ENCODE data around the gene ASXL3.

Gene ASXL3

DNA sequence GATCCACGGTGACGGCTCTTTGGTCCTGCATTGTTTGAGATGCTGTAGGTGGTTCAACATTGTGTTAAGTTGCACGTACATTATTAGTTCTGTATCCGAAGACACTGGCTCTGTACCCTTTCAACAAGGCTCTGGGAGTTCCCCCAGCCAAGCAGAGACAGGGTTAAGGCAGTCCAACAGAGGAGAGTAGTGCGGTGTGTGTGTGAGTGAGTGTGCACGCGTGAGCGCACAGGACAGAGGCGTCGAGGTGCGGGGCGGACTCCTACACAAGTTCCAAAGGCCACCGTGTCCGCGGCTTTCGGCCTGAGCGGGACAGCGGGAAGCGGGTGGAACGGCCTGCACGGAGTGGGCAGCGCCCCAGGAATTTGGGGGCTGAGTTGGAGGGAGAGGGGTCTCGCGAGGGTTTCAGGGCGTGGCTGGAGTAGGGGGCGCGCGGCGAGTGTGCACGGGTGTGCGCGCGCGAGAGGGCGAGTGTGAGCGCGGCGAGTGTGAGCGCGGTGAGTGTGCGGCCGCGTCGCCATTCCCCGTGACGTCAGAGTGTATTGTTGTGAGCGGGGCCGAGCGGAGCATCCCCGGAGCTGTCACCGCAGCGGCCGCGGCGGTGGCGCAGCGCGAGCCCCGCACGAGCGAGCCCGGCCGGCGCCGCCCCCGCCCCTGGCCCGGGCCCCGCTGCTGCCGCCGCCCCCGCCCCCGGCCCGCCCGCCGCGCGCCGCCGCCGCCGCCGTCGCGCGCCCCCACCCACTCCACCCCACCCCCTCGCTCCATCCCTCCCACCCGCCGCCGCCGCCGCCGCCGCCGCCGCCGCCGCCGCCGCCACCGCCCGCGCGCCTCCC, at the start of gene ASXL3:
Gene ASXL3 (plus strand): TSS at position 535 of the 833 bp plus-strand sequence. CDS start 413 bp downstream, outside the sequence.
- in situ Hi-C loops (cut with MboI; ENCODE audit: low sequenced_read_pairs), result no loop called here

DNA sequence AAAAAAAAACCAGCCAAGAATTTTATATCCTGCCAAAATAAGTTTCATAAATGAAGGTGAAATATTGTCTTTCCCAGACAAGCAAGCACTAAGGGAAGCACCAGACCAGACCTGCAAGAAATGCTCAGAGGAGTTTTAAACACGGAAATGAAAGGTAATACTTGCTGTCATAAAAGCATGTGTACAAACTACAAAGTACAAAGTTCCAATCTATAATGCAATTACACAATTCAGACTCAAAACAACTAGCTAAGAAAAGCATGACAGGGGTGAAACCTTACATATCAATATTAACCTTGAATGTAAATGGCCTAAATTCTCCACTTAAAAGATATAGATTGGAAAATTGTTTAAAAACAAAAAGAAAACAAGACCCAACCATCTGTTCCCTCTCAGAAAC, 45.0 kb upstream of the ASXL3 start:
- in situ Hi-C loops (cut with MboI; ENCODE audit: low sequenced_read_pairs), result no loop called here

DNA sequence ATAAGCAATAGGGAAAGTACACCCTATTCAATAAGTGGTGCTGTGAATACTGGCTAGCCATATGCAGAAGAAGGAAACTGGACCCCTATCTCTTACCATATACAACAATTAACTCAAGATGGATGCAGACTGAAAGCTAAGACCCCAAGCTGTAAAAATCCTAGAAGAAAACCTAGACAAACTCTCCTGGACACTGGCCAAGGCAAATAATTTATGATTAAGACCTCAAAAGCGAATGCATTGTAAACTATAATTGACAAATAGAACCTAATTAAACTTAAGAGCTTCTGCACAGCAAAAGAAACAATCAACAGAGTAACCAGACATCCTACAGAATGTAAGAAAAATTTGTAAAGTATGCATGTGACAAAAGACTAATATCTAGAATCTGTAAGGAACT, 41.1 kb upstream of the ASXL3 start:
- in situ Hi-C loops (cut with MboI; ENCODE audit: low sequenced_read_pairs), result no loop called here

DNA sequence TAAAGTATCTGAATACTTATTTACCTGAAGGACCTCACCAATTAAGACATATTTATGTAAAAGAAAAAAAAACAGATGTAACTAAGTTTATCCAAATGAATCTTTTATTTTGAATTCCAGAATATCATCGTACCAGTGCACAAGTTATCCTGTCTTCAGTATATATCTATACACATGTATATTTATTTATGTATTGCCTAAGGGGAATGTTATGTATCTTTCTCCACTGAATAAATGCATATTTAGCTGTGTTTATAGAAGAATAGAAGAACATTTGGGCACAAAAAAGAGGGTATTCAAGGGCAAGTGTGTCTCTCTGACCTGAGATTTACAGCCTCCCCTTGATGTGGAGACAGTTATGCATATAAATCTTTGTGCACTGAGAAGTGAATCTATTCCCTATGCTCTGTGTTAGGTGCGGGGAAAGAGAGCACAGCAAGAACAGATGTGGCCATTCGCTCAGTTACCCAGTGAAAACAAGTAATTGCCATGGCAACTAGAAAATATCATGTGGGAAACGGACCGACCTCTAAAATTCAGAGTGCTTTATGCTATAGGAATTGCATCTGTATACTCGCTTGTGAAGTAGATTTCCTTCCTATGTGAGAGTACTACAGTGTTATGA, 39.5 kb upstream of the ASXL3 start:
- in situ Hi-C loops (cut with MboI; ENCODE audit: low sequenced_read_pairs), result no loop called here

DNA sequence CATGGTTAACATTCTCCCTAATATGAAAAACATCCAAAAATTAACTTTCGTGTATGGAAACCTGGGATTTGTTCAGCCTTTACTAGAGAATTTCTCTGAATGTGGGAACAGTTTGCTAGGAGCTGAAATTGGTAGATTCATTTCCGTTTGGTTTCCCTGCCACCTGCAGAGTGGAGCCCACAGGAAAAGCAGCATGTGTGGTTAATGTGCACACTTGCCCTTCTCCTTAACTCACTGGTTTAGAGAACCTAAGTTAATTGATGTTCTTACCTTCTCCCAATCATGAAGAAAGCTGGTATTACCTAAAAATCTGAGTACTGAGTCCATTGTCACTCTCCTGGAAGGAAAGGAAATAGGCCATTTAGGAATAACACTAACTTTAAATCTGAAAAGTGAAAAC, 37.6 kb upstream of the ASXL3 start:
- in situ Hi-C loops (cut with MboI; ENCODE audit: low sequenced_read_pairs), result no loop called here

DNA sequence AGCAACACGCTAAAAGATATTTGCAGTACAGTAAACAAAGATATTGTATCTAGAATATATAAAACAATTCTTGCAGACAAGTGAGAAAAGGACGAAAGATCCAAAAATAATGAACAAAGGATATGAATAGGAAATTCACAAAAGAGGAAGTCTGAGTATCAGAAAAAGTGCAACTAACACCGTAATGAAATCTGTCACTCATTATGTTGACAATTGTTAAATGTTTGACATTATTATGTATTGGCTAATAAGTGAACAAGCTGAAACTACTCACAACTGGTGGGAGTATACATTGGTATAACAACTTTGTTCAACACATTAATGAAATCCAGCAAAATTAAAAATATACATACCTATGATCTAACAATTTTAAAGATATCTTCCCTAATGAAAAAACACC, 36.7 kb upstream of the ASXL3 start:
- in situ Hi-C loops (cut with MboI; ENCODE audit: low sequenced_read_pairs), result no loop called here

DNA sequence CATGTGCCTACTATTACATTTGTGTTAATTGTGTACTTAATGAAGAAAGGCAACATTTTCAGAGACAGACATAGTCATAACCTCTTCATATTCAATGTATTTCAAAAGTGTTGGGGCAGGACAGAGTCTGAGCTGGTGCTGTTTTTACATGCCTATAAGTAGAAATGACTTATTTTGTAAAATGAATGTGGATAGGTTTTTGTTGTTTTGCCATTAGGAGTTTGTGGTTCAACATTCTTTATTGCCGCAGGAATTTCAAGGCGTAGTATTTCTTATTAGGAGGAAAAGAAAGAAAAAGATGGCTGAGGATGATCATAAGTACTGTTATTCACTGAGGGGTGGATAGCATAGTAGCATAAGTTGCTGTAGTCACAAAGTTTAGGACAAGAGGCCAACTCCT, 21.2 kb upstream of the ASXL3 start:
- in situ Hi-C loops (cut with MboI; ENCODE audit: low sequenced_read_pairs), result no loop called here

DNA sequence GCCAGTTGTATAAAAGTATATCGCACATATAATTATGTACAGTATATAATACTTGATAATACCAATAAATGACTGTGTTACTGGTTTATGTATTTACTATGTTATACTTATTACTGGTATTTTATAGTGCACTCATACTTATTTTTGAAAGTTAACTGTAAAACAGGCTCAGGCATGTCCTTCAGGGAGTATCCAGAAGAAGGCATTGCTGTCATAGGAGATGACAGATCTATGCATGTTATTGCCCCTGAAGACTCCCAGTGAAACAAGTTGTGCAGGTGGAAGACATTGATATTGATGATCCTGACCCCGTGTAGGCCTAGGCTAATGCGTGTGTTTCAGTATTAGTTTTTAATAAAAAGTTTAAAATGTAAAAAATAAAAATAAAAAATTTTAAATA, 20.3 kb upstream of the ASXL3 start:
- in situ Hi-C loops (cut with MboI; ENCODE audit: low sequenced_read_pairs), result no loop called here

DNA sequence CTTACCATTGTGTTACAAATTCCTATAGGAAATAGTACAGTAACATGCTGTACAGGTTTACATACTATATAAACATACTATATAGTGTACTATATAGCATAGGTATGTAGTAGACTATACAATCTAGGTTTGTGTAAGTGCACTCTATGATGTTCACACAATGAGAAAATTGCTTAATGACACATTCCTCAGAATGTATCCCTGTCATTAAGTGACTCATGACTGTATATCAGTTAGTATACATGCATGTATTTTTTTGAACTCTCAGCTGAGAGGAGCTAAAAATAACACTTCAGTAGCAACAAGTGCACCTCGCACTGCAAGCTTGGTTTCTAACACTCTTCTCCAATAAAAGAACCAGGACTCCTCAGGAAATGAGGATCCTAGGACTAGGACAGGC, 19.5 kb upstream of the ASXL3 start:
- in situ Hi-C loops (cut with MboI; ENCODE audit: low sequenced_read_pairs), result no loop called here

DNA sequence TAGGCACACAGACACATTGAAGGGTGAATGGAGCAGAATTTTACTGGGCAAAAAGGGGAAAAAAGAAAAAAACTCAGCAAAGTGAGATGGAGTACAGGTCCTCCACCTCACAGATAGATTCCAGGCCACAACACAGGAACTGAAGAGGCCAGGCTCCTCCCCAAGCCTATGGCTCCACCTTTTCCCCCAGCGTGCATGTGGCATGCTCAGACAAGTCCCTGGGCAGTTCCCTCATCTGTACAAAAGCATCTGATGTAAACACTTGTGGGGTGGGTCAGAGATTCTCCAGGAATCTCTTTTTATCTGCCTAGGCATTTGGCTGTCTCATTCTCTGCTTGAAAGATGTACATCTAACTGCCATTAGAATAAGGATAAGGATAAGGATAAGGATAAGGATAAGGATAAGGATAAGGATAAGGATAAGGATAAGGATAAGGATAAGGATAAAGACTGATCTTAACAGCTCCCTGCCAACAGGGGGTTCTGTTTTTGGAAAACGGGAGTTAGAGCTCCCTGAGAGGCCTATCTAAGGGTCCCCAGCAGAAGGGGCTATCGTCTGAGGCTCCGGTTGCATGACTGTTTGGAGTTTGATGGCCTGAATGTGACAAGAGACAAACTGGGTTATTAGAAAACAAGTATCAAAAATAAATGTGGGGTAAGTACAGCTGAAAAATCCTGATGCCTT, 17.2 kb upstream of the ASXL3 start:
- in situ Hi-C loops (cut with MboI; ENCODE audit: low sequenced_read_pairs), result no loop called here

DNA sequence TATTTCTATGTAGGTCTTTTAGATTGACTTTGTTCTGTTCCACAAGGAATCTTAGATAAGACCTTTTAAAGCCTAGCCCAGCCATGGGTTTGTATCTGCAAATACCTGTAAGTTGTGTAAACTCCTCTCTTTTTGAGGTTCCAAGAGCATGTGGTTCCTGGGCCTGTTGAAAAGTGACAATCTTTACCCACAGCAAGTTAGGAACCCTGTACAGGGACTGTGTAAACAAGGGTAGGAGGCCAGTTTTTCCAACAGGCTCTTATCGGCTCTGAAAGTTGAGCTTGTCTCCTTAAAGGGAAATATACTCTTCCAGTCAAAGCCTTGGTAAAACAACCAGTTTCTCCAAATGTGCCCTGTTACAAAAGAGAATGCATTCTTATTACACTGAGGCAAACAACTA, 15.3 kb upstream of the ASXL3 start:
- in situ Hi-C loops (cut with MboI; ENCODE audit: low sequenced_read_pairs), result no loop called here

DNA sequence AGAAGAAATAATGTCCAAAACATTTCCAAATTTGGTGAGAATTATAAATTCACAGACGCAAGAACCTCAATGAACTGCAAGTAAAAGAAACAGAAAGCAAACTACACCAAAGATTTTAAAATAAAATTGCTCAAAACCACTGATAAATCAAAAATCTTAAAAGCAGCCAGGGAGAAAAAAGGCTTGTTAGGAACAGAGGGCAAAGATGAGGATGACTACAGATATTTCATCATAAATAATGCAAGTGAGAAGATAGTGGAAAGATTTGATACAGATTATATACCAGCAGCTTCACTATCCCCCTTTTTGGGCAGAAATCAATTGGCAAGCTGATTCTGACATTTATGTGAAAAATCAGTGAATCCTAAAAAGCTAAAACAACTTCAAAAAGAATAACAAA, 10.3 kb upstream of the ASXL3 start:
- in situ Hi-C loops (cut with MboI; ENCODE audit: low sequenced_read_pairs), result no loop called here

DNA sequence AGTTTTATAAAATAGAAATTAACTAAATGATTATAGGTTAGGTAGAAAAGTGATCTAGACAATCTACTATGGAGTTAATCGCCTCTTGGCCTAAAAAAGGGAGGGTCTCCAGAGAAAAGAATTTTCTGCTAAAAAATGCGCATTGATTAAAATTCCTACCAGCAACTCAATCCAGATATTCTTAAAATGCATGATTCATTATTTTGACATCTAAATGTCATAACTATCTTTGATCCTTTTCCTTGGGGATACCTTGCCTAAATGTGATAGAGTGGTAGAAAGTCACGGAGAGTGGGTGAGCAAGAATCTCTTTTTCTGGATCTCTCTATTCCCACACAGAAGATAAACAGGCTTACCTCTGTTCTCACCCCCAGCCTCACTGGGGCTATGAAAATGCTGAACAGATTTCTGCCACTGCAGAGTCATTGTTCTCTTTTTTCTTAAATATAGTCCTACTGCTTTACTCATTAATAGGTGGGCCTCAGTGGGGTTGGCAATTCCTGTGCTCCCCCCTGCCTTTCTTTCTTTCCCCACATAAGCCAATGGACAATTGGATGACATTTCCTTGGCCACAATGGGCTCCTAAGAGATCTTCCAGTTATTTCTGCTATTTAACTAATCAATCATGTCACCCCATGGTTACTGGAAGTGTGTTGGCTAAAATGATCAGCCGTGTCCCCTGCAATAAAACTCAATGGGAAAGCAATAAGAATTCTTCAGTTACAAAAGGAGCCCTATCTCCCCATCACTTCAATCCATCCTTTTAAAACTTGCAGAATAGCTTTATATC, 5.8 kb upstream of the ASXL3 start:
- in situ Hi-C loops (cut with MboI; ENCODE audit: low sequenced_read_pairs), result no loop called here

DNA sequence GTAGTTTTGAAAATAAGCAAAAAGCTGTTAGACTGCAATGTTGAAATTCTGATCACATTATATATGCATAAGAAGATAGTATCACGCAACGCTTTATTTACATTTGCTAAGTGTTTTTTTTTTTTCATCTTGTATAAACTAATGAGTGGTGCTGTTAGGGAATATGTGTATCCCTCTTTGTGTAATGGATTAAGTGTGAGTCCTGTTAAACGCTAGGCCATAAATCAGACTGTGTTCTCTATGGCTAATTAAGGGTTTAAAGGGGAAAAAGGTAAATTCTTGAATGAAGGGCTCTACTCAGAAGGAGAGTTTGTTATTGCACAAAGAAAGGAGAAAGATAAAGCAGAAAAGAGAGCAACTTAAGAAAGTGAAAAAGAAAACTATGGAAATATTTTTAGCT, 4.8 kb upstream of the ASXL3 start:
- in situ Hi-C loops (cut with MboI; ENCODE audit: low sequenced_read_pairs), result no loop called here

DNA sequence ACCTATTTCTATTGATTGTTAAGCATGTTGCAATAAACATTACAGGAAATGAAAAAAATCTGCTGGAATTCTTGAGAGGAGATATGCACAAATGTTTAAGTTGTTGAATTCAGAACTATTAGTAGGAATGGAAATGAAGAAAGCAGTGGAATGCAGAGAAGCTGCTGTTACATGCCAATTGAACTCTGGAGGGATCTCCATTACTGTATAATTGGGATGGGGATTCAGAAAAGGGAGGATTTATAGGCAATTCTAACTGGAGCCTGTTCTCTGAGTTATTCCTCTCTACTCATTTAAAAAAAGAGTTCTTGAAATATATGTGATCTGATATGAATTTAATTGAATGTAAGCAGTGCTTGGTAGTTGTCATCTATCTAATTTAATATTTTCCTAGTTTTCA, 2.6 kb upstream of the ASXL3 start:
- in situ Hi-C loops (cut with MboI; ENCODE audit: low sequenced_read_pairs), result no loop called here

DNA sequence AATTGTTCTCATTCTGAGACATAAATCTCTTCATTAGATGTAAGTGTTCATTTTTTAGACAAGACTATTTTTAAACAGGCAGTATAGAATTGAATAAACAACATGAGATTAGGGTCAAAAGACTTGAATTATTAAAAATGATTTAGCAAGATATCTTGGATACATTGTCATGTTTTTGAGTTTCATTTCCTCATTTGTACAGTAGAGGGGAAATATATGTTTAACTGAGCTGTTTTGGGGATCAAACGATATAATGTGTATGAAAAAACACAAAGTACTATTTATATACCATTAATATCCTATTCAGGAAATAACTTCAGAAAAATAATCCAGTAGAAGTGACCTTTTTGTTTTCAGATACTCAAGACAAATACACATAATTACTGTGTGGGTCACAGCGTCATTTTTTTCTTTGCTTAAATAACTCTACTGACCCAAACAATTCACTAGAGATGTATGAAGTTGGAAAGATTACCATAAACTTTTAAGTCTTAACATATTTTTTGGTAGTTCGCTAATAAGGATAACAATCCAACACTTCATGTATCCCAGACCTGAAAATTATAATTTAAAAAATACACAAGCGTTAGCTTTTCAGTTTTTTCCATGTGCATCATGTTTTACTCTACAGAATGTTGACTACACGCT, 896 bp upstream of the ASXL3 start:
- in situ Hi-C loops (cut with MboI; ENCODE audit: low sequenced_read_pairs), result no loop called here

DNA sequence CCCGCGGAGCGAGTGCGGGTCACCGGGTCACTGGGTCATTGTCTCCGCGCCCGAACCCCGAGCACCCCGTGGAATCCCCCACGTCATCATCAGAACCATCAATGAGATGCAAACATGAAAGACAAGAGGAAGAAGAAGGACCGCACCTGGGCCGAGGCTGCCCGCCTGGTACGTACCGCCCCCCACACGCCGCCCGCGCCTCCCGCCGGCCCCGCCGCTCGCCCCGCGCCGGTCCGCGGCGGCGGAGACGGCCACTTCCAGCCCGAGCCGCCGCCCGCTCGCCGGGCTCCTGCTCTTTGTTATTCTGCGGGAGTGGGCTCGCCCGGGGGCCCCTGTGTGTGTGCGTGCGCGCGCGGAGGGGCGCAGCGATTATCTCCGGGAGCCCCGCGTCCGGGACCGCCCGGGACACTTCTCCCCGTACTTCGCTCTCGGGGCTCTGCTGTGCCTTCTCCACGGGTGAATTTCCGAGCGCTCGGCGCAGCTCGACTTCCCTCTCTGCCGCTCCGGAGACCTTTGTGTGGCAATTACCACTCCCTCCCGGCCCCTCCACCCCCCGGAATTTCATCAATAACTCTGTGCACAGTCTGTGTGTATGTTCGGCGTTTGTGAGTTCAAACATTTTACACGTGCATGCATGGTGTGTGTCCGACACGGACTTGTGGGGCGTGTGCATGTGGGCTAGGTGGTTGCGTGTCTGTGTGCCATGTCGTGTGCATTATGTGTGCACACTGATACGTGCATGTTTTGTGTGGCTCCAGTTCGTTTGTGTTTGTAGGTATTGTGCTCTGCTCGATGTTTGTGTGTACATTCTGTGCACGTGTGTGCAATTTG, 714 bp downstream of the ASXL3 start:
- in situ Hi-C loops (cut with MboI; ENCODE audit: low sequenced_read_pairs), result no loop called here

DNA sequence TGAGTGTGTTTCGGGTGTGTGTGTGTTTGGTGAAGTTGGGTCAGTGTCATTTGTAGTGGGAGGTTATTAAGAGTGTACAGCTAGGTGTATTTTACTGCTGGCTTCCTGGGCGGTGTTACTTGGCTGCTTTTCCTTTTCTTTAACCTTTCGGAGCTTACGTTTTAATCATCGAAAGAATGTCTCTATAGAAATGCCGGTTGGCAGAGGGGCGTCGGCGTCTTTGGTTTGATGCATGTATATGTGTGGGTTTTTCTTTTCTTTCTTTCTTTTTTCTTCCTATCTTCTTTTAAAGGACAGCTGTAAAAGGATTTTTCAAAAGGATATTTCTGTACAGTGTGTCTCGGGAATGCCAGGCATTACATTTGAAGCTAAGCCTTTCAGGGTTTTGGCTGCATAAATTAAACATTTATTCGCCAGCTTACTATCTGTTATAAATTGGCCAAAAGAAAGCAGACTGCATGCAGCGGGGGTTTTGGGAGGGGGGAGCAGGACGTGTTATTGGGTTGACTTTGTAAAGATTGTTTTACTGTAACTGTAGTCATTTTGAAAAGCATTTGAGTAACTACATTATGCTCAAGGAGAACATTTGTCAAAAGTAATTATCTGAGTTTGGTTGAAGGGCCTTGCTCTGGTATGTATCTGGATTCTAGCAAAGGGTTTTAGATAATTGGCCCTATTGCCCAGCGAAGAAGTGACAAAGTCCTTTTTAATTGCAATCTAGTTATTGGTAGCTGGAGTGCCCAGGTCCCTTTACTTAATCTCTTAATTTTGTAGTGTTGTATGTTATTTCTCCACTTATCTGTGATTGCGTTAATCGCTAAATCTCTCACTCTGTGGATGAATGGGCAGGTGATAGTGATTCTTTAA, 1.6 kb downstream of the ASXL3 start:
- in situ Hi-C loops (cut with MboI; ENCODE audit: low sequenced_read_pairs), result no loop called here

DNA sequence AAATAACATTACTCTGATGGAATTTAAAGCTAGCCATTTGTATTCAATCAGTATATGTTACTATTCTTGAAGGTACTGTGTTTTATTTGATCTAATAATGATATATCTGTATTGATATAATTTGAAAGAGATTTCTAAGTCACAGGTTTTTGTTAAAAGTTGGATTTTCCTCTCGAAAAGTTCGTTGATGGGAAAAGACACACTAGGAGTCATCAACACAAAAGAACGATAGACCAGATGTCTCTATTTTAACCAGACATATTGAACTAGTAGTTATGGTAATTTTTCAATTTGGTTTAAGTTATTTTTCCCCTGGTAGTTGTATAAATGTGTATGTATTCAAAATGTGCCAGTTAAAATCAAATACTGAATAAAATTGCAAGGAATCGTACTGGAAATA, 2.5 kb downstream of the ASXL3 start:
- in situ Hi-C loops (cut with MboI; ENCODE audit: low sequenced_read_pairs), result no loop called here

Data from hTERT RPE-1 (cell line).